ENCODE measurements around the gene NOTCH4.
"Not testable (repeated sequence)": the region's sequence is repeated elsewhere in the genome, so short reads cannot be mapped to it uniquely, and the experiment has no call there.

The NOTCH4 gene

GRCh38 chr6:32223258-32224235 lies at the start of gene NOTCH4:
NOTCH4 (minus strand) TSS chr6:32224067; CDS start chr6:32223928, 139 bp downstream.
- no peak for FAIRE-seq

- FAIRE-seq: no peak
These were observed 47.6 kb upstream of the NOTCH4 start for GRCh38 chr6:32271429-32271828.

DNA sequence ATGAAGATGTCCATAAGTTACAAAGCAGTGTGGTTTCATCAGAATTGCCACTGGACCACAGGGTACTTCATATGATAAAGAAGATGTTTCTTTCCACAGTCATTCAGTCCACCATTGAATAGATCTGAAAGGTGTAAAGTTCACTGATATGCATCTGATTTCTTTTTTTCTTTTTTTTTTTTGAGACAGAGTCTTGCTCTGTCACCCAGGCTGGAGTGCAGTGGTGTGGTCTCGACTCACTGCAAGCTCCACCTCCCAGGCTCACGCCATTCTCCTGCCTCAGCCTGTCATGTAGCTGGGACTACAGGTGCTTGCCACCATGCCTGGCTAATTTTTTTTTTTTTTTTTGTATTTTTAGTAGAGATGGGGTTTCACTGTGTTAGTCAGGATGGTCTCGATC lies 44.6 kb upstream of the NOTCH4 start:
- not testable (repeated sequence) for FAIRE-seq

DNA sequence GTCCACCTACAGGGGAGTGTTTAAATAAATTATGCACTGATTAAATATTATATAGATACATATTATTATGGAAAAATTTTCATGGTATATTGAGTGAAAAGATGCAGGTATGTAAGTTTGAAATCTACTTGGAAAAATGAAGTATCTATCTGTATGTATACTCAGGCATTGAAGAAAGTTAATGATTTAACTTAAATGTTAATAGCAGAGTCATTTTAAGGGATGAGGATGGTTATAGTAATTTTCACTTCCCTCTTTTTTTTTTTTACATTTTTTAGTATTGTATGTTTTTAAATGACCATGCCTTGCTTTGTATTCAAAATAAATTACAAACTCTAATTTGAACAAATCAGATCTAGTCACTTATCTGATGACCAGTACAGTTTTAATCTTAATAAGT lies 43.2 kb upstream of the NOTCH4 start:
- FAIRE-seq: no peak

DNA sequence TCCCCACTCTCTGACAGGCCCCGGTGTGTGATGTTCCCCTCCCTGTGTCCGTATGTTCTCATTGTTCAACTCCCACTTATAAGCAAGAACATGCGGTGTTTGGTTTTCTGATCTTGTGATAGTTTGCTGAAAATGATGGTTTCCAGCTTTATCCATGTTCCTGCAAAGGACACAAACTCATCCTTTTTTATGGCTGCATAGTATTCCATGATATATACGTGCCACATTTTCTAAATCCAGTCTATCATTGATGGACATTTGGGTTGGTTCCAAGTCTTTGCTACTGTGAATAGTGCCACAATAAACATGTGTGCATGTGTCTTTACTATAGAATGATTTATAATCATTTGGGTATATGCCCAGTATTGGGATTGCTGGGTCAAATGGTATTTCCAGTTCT lies 33.4 kb upstream of the NOTCH4 start:
- not testable (repeated sequence) for FAIRE-seq

DNA sequence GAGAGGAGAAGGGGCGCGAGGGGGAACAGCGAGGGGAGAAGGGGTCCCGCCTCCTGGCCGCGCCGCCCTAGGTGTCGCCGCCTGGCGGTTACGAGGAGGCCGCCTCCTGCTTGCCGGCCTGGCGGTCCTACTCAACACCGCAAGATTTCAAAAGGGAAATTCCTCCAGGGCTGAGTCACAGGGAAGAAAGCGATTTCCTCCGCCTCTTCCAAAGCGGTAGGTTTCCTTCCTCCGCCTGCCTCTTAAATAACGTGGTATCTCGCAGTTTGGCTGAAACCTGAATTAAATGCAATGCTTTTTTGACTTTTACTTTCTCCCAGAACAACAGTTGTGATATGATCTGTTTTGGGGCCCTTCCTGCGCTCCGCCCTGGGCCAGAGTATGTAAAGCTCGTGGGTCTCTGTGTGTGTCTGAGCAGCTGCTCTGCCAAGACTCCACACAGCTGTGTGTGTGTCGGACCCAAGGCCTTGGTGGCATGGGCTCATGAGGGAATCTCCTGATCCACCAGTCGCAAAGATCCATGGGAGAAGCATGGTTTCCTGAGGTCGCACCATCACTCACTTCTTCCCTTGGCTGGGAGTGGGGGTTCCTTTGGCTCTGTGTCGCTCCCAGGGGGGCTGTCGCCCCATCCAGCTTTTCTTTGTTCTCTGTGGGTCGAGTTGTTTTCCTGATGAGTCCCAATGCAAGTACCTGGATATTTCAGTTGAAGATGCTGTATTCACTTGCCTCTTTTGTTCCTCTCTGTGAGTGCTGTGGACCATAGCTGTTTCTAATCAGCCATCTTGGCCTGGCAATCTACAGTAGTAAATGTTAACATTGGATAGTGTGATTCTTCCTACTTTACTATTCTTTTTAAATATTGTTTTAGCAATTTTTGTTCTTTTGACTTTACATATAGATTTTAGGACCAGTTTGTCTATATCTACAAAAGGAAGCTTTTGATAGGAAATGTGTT lies 31.6 kb upstream of the NOTCH4 start:
- no peak for FAIRE-seq

DNA sequence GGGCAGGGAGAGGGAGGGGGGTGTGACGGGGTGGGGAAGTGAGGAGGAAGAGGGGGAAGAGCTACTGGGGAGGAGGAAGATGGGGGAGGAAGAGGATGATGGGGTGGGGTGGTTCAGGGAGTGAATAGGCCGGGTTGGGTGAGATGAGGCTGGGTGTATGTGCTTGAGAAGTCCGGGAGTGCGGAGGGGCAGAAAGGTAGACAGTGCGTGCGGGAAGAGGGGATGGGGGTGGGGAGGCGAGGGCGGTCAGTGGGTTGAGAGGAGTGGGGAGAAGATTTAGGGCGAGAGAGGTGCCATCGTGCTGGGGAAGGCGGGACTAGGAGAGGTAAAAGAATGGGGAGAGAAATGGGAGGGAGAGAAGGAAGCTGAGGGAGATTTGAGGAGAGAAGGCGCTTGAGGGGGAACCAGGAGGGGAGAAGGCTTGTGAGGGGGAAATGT lies 30.9 kb upstream of the NOTCH4 start:
- FAIRE-seq: no peak

GRCh38 chr6:32252331-32253009 lies 28.6 kb upstream of the NOTCH4 start:
- no peak for FAIRE-seq

GRCh38 chr6:32249262-32249661 lies 25.4 kb upstream of the NOTCH4 start:
- FAIRE-seq: no peak

GRCh38 chr6:32247401-32247800 lies 23.5 kb upstream of the NOTCH4 start:
- no peak for FAIRE-seq

DNA sequence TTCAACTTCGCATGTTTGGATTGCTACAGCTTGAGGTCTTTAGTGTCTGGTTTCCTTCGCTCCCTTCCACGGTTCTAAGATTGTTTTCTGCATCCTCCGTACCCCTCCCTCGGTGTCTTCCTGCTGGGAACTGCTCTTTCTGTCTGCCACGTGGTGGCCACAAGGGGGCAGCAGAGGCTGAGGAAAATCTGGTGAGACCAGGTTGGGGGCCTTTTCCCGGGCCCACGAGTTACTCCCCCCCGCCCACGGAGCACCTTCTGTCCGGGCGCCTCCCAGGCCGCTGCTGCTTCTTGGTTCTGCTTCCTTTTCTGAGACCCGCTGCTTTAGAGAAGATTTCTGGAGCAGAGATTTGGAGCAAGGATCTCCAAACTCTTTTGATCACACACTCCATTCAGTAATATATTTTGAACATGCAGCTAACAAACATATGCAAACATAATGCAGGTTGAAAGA lies 21.1 kb upstream of the NOTCH4 start:
- no peak for FAIRE-seq

- no peak for FAIRE-seq
These were observed 20.4 kb upstream of the NOTCH4 start for GRCh38 chr6:32244270-32244669.

GRCh38 chr6:32242318-32242813 lies 18.5 kb upstream of the NOTCH4 start:
- FAIRE-seq: not testable (repeated sequence)

GRCh38 chr6:32240686-32241085 lies 16.8 kb upstream of the NOTCH4 start:
- no peak for FAIRE-seq

DNA sequence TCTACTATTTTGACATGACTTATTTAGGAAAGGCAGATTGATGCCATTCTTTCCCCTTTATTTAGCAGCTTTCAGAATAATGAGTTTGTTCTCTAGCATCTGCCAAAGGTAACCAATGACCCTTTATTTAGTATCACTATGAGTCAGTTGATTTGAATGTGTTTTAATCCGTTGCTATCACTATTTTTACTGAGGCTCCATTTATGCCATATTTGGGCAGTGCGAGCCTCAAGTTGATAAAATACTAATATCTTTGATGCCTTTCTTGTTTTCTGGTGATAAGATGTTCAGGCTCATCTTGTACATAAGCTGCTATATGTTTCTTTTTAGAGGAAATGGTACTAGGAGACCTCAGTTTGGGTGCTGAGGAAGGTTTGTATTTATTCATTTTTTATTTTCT lies 15.6 kb upstream of the NOTCH4 start:
- FAIRE-seq: no peak

GRCh38 chr6:32234934-32235333 lies 11.1 kb upstream of the NOTCH4 start:
- no peak for FAIRE-seq

DNA sequence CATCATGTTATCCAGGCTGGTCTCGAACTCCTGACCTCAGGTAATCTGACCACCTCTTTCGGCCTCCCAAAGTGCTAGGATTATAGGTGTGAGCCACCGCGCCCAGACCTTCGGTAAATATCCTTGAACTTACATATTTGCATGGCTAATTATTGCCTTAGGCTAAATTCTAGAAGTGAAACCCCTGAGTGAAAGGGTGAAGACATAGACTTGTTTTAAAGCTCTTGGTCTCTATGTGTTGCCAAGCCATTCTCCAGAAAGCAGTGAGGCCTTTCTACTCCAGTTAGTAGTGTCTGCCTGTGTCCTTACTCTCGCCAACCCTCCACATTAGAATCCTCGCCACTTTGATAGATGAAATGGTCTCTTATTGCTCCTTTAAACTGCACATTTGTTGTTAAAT lies 2.6 kb upstream of the NOTCH4 start:
- no peak for FAIRE-seq

DNA sequence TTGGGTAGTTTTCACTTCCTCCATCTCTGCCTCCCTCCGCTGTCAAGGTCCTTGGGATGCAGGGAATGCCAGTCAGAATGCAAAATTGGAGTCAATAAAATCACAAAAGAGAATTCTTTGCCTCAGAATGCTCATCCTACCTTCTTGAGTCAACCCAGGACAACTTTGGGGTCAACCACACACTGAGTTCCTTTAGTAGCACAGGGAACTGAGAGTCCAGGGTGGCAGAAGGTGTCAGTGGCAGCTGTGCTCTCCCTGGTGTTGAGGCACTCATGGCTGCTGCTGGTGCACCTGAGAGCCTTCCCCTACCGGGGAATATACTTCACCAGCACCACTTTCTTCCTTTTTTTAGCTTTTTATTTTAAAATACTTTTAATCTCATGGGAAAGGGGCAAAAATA lies 829 bp upstream of the NOTCH4 start:
- FAIRE-seq: no peak

DNA sequence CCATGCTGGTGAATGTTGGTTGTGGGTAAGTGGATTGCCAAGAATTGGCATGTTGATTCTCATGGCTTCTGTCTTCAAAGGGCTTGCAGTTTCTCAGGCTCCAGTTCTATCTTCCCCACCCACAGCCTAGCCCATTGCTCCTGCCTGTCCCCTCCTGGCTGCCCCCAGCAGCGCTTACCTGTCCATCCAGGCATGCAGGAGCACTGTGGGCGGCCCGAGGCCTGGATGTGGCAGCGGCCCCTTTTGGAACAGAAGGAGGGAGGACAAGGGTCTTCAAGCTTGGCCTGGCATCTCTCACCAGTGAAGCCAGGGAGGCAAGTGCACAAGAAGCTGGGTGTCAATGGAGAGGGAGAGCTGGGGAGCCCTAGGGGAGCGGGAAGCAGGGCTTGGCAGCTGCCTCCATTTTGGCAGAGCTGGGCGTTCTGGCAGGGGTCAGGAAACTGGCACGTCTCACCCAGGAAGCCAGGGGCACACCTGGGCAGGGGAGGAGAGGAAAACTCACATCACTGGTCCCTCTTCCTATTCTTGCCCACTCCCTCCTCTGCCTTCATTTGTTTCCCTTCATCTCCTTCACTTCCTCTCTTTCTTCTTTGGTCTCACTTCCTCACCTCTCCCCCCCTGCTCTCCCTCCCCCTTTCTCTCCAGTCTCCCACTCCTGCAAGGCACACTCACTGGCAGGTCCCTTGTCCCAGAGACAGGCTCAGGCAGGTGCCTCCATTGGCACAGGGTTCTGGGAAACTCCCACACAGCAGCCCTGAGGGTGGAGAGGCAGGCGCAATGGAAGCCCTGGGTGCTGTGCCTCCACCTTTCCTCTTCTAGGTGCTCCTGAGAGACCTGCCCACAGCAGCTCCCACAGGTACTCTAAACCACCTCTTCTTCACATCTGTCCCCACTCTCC lies 1.3 kb downstream of the NOTCH4 start:
- FAIRE-seq: no peak

DNA sequence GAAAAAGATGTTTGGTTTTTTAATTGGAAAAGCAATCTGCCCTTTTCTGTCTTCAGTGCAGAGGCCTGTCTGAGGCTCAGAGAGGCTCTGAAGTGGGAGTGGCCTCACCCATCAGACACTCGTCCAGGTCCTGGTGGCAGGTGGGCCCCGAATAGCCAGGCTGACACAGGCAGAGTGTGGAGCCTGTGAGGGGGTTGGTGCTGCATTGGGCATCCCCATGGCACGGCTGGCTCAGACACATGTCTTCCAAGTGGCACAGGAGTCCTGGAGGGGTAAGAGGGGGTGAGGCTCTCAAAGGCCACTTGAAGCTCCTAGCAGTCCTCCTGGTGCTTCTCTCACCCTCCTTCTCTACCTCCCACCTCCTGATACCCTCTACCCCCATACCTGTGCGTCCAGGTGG lies 3.8 kb downstream of the NOTCH4 start:
- no peak for FAIRE-seq

DNA sequence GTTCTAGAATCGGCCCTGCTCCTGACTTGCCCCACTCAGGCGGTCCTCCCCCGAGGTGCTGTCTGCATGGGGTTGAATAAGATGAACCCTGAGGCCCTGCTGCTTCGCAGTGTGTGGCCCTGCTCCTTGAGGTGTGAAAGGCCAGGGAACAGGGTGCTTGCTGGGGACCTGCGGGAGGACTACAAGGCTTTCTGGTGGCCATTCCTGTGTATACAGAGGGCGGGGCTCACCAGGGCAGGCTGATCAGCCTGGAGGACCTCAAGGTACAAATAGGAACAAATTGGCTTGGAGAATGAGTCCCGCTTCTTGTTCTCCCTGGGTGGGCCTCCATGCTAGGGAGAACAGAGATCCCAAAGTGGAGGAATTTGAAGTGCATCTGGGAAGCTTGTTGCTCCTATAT lies 5.7 kb downstream of the NOTCH4 start:
- FAIRE-seq: no peak
